MM.1S (cell line): Measurements from ENCODE around the gene ISG15.

Experiments
- CTCF ChIP-seq: fragments of 300-600 bp; sonication (generic); IDR thresholded peaks from 2 replicates; pipeline ENCODE4 v1.5.1; 2016; ENCODE audit warnings: antibody characterized with exemption, low read length, mixed read lengths
- EZH2 ChIP-seq: fragments of 300-600 bp; sonication (generic); optimal IDR thresholded peaks from 2 replicates; pipeline ENCODE3; 2017; ENCODE audit warnings: low read depth, mild to moderate bottlenecking, antibody characterized with exemption, low read length, mixed read lengths
- EZH2phosphoT487 ChIP-seq: fragments of 300-600 bp; sonication (generic); IDR thresholded peaks from 2 replicates; pipeline ENCODE4 v1.6.1; 2018; ENCODE audit warnings: antibody characterized with exemption, low read length

GRCh38 chr1:1060281-1061000, 47.1 kb downstream of the ISG15 start:
- no peak for TF ChIP-seq CTCF
- no peak for TF ChIP-seq EZH2phosphoT487
- TF ChIP-seq EZH2, result no peak
